ENCODE measurements around the gene CACNA2D2. TPM values are rescaled to one million over a fixed set of nuclear protein-coding genes. Genes with fewer than 3 reads are reported as not detected.

The CACNA2D2 gene
- total RNA-seq, 5 donors from 2014 or later (not counting 1 experiment from before 2014, with no cell fraction given) = 2.6 to 8.9 (median 4.1) TPM

GRCh38 chr3:50342813-50343633 lies 160.4 kb downstream of the CACNA2D2 start:
- Mint-ChIP-seq H3K9me3 (no peaks in the 10 kb centered on the region), H3K27ac (peak overlapping the region; percentile 87 to 94), H3K4me3 (no peak overlapping the region), H3K4me1 (peaks cover 42 to 63% (median 55%) of the 10 kb centered on the region in 3 donors), H3K27me3 (no peaks in the 10 kb centered on the region), H3K36me3 (peaks cover 3% of the 10 kb centered on the region)
- no peak overlapping the region for H3K4me3 ChIP-seq (ENCODE audit: control insufficient read depth in 1 of 2, extremely low read depth in 1 of 2, low read length in 1 of 2)
- no peaks in the 10 kb centered on the region for H3K27me3 ChIP-seq (replicated peaks in 1 of 2; ENCODE audit: control insufficient read depth in 2 of 2, extremely low read depth in 1 of 2, insufficient read depth in 2 of 2, low read length in 1 of 2)
- peaks cover 0 to 8% of the 10 kb centered on the region in 2 donors for H3K36me3 ChIP-seq (ENCODE audit: control insufficient read depth in 2 of 2, extremely low read depth in 1 of 2, insufficient read depth in 1 of 2, low read length in 1 of 2)
- H3K4me1 ChIP-seq (ENCODE audit: control insufficient read depth in 1 of 2, extremely low read depth in 1 of 2, insufficient read depth in 2 of 2, low read length in 2 of 2) = peaks cover 23 to 80% of the 10 kb centered on the region in 2 experiments
- H3K9me3 ChIP-seq = no peaks in the 10 kb centered on the region
- WGBS (ENCODE audit: insufficient coverage) = 94% methylated on average over 7 of the region's 13 CpGs
- ATAC-seq (replicated peaks in 1 of 4) = no peak
- ChIA-PET POLR2A (no interaction called here), CTCF (no interaction called here)
- no peak overlapping the region for H3K27ac ChIP-seq (ENCODE audit: low read length)
- no peak for DNase-seq

GRCh38 chr3:50341996-50342650 lies 161.3 kb downstream of the CACNA2D2 start:
- ATAC-seq (replicated peaks in 1 of 4) (no peak), DNase-seq (no peak)
- Mint-ChIP-seq H3K9me3 (no peaks in the 10 kb centered on the region), H3K4me3 (peak overlapping the region; percentile 7 to 37 (median 34)), H3K27ac (peak overlapping the region; percentile 87 to 94), H3K36me3 (no peaks in the 10 kb centered on the region), H3K27me3 (no peaks in the 10 kb centered on the region), H3K4me1 (peaks cover 35 to 57% (median 48%) of the 10 kb centered on the region in 3 donors)
- ChIA-PET CTCF (no interaction called here), POLR2A (no interaction called here)
- Histone ChIP-seq H3K9me3 (no peaks in the 10 kb centered on the region), H3K27ac (ENCODE audit: low read length) (peak overlapping the region; percentile 97), H3K36me3 (ENCODE audit: control insufficient read depth in 2 of 2, extremely low read depth in 1 of 2, insufficient read depth in 1 of 2, low read length in 1 of 2) (no peaks in the 10 kb centered on the region), H3K4me1 (ENCODE audit: control insufficient read depth in 1 of 2, extremely low read depth in 1 of 2, insufficient read depth in 2 of 2, low read length in 2 of 2) (peaks cover 25 to 77% of the 10 kb centered on the region in 2 experiments), H3K4me3 (ENCODE audit: control insufficient read depth in 1 of 2, extremely low read depth in 1 of 2, low read length in 1 of 2) (no peak overlapping the region), H3K27me3 (replicated peaks in 1 of 2; ENCODE audit: control insufficient read depth in 2 of 2, extremely low read depth in 1 of 2, insufficient read depth in 2 of 2, low read length in 1 of 2) (no peaks in the 10 kb centered on the region)
- WGBS (ENCODE audit: insufficient coverage) = 94% methylated on average over 13 of the region's 13 CpGs

GRCh38 chr3:50341537-50341936 lies 161.9 kb downstream of the CACNA2D2 start:
- H3K36me3 ChIP-seq (ENCODE audit: control insufficient read depth in 2 of 2, extremely low read depth in 1 of 2, insufficient read depth in 1 of 2, low read length in 1 of 2) = no peaks in the 10 kb centered on the region
- peak overlapping the region; percentile 73 to 88 (median 86) for H3K4me3 Mint-ChIP-seq
- 82% methylated on average over 5 of the region's 9 CpGs for WGBS (ENCODE audit: insufficient coverage)
- H3K27ac Mint-ChIP-seq = peak overlapping the region; percentile 89 to 94
- no peaks in the 10 kb centered on the region for H3K36me3 Mint-ChIP-seq
- H3K4me1 Mint-ChIP-seq = peaks cover 39 to 56% (median 48%) of the 10 kb centered on the region in 3 donors
- DNase-seq = peak in 1 of 35 experiments; percentile 47
- H3K9me3 ChIP-seq = no peaks in the 10 kb centered on the region
- CTCF ChIA-PET = no interaction called here
- H3K27ac ChIP-seq (ENCODE audit: low read length) = peak overlapping the region; percentile 97
- peak overlapping the region; percentile 52 to 84 for H3K4me3 ChIP-seq (ENCODE audit: control insufficient read depth in 1 of 2, extremely low read depth in 1 of 2, low read length in 1 of 2)
- no peak for ATAC-seq (replicated peaks in 1 of 4)
- H3K4me1 ChIP-seq (ENCODE audit: control insufficient read depth in 1 of 2, extremely low read depth in 1 of 2, insufficient read depth in 2 of 2, low read length in 2 of 2) = peaks cover 25 to 77% of the 10 kb centered on the region in 2 experiments
- H3K27me3 Mint-ChIP-seq = no peaks in the 10 kb centered on the region
- no peaks in the 10 kb centered on the region for H3K27me3 ChIP-seq (replicated peaks in 1 of 2; ENCODE audit: control insufficient read depth in 2 of 2, extremely low read depth in 1 of 2, insufficient read depth in 2 of 2, low read length in 1 of 2)
- no peaks in the 10 kb centered on the region for H3K9me3 Mint-ChIP-seq
- POLR2A ChIA-PET = interaction anchor here in 1 of 2 donors (0.6 kb wide), 1 partner anchor 28 kb away, joined by 12 read pairs; no protein-coding TSS in a partner anchor

GRCh38 chr3:50340448-50341329 lies 162.7 kb downstream of the CACNA2D2 start, which contains the start of gene RASSF1:
Gene RASSF1 (minus strand): TSS chr3:50340836. CDS start chr3:50340805, 31 bp downstream.
- H3K4me1 ChIP-seq (ENCODE audit: control insufficient read depth in 1 of 2, extremely low read depth in 1 of 2, insufficient read depth in 2 of 2, low read length in 2 of 2) = peaks cover 26 to 78% of the 10 kb centered on the region in 2 experiments
- peak; percentile 5 to 20 (median 10) for ATAC-seq (replicated peaks in 1 of 4)
- no peaks in the 10 kb centered on the region for H3K9me3 Mint-ChIP-seq
- peaks cover 0 to 5% of the 10 kb centered on the region in 2 donors for H3K36me3 ChIP-seq (ENCODE audit: control insufficient read depth in 2 of 2, extremely low read depth in 1 of 2, insufficient read depth in 1 of 2, low read length in 1 of 2)
- peak within 1 kb of the TSS; percentile 52 to 84 for H3K4me3 ChIP-seq (ENCODE audit: control insufficient read depth in 1 of 2, extremely low read depth in 1 of 2, low read length in 1 of 2)
- ChIA-PET CTCF (interaction anchor here in 1 of 2 donors (0.7 to 1.5 kb wide), 5 partner anchors 10 to 201 kb away, joined by 3 to 7 read pairs (median 3); partner anchors contain the start of genes CYB561D2, HYAL3, NAA80 and NPRL2), POLR2A (interaction anchor here (0.6 kb wide), 2 partner anchors 27 to 42 kb away, joined by 3 to 12 read pairs; no protein-coding TSS in a partner anchor)
- H3K27ac ChIP-seq (ENCODE audit: low read length) = peak within 1 kb of the TSS; percentile 97
- under 1% methylated on average over 82 of the region's 85 CpGs for WGBS (ENCODE audit: insufficient coverage)
- no peaks in the 10 kb centered on the region for H3K27me3 Mint-ChIP-seq
- no peaks in the 10 kb centered on the region for H3K9me3 ChIP-seq
- no peaks in the 10 kb centered on the region for H3K27me3 ChIP-seq (replicated peaks in 1 of 2; ENCODE audit: control insufficient read depth in 2 of 2, extremely low read depth in 1 of 2, insufficient read depth in 2 of 2, low read length in 1 of 2)
- H3K4me1 Mint-ChIP-seq = peaks cover 42 to 58% (median 49%) of the 10 kb centered on the region in 3 donors
- peak within 1 kb of the TSS; percentile 94 to 95 for H3K27ac Mint-ChIP-seq
- no peaks in the 10 kb centered on the region for H3K36me3 Mint-ChIP-seq
- H3K4me3 Mint-ChIP-seq = peak within 1 kb of the TSS; percentile 86 to 90 (median 88)
- DNase-seq = peak in 31 of 35 experiments; percentile 19 to 76 (median 50)

- 7% methylated on average over 8 of the region's 9 CpGs for WGBS (ENCODE audit: insufficient coverage)
- H3K4me3 Mint-ChIP-seq = peak overlapping the region; percentile 86 to 90 (median 88)
- H3K4me3 ChIP-seq (ENCODE audit: control insufficient read depth in 1 of 2, extremely low read depth in 1 of 2, low read length in 1 of 2) = peak overlapping the region; percentile 52 to 84
- no peaks in the 10 kb centered on the region for H3K9me3 ChIP-seq
- peaks cover 0 to 5% of the 10 kb centered on the region in 2 donors for H3K36me3 ChIP-seq (ENCODE audit: control insufficient read depth in 2 of 2, extremely low read depth in 1 of 2, insufficient read depth in 1 of 2, low read length in 1 of 2)
- H3K9me3 Mint-ChIP-seq = no peaks in the 10 kb centered on the region
- peak overlapping the region; percentile 93 to 95 for H3K27ac Mint-ChIP-seq
- peaks cover 25 to 78% of the 10 kb centered on the region in 2 experiments for H3K4me1 ChIP-seq (ENCODE audit: control insufficient read depth in 1 of 2, extremely low read depth in 1 of 2, insufficient read depth in 2 of 2, low read length in 2 of 2)
- CTCF ChIA-PET = interaction anchor here in 1 of 2 donors (0.7 to 1.5 kb wide), 5 partner anchors 10 to 202 kb away, joined by 3 to 7 read pairs (median 3); partner anchors contain the start of genes CYB561D2, HYAL3, NAA80 and NPRL2
- peaks cover 46 to 60% (median 51%) of the 10 kb centered on the region in 3 donors for H3K4me1 Mint-ChIP-seq
- POLR2A ChIA-PET = no interaction called here
- ATAC-seq (replicated peaks in 1 of 4) = no peak
- H3K36me3 Mint-ChIP-seq = no peaks in the 10 kb centered on the region
- no peaks in the 10 kb centered on the region for H3K27me3 ChIP-seq (replicated peaks in 1 of 2; ENCODE audit: control insufficient read depth in 2 of 2, extremely low read depth in 1 of 2, insufficient read depth in 2 of 2, low read length in 1 of 2)
- no peak for DNase-seq
- no peaks in the 10 kb centered on the region for H3K27me3 Mint-ChIP-seq
- peak overlapping the region; percentile 97 for H3K27ac ChIP-seq (ENCODE audit: low read length)
Observed at GRCh38 chr3:50340147-50340447, 163.3 kb downstream of the CACNA2D2 start.
